GM19240 (cell line): ENCODE data around the gene JCAD.
A peak's percentile ranks its signal among the peaks of the same experiment; 100 is the strongest.
"Not testable (repeated sequence)": the region's sequence is repeated elsewhere in the genome, so short reads cannot be mapped to it uniquely, and the experiment has no call there.

Experiments
- DNase-seq: peaks from one replicate; pipeline ENCODE4 v3.0.0; 2011; ENCODE audit warnings: low spot score; ENCODE audit not compliant: insufficient read length

The JCAD gene

GRCh38 chr10:30026578-30026977, 32.8 kb downstream of the JCAD start:
- DNase-seq: no peak

GRCh38 chr10:30026080-30026479, 33.3 kb downstream of the JCAD start:
- no peak for DNase-seq

- not testable (repeated sequence) for DNase-seq
Measured at GRCh38 chr10:30025428-30025827, 34.0 kb downstream of the JCAD start.

- DNase-seq: no peak
Measured at GRCh38 chr10:30022590-30022989, 36.8 kb downstream of the JCAD start.

GRCh38 chr10:30019468-30019867, 39.9 kb downstream of the JCAD start:
- no peak for DNase-seq

GRCh38 chr10:30018496-30018895, 40.9 kb downstream of the JCAD start:
- no peak for DNase-seq

DNA sequence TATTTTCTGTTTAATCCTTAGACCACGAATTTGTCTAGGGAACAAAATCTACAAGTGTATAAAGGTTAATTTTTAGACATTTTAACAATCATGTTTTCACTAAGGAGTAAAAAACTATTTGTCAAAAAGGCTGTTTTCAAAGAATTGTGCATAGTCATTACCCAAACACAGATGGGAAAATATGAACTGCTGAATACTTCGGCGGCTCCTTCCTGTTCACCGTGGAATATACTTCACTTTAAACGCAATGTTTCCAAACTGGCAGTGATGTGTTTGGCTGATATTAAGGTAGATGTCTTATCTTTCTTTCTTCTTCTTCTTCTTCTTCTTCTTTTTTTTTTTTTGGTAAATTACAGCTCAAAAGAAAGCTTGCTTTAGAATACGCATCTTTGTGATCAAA, 41.4 kb downstream of the JCAD start:
- DNase-seq: no peak

DNA sequence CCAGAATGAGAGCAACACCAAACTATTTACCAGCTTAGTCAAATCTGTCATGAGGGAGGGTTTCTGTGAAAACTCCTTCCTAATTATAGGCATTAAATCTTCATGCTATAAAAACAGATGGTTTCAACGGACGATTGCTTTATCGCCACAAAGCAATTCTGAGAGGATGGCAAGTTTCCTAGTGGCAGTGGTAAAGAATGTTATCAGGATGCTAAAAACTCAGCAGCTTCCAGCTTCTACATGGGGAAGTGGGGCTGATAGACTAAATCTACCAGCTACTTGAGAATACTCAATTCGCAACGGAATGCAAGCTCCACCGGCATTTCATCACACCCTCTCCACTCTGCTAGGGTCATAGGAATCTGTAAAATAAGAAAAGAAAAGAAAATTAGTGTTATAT, 41.8 kb downstream of the JCAD start:
- DNase-seq: no peak

- DNase-seq: no peak
Measured at GRCh38 chr10:30014511-30014910, 44.9 kb downstream of the JCAD start.

- no peak for DNase-seq
Measured at GRCh38 chr10:30013757-30014156, 45.6 kb downstream of the JCAD start.

- no peak for DNase-seq
Measured at GRCh38 chr10:30011956-30012647, 47.3 kb downstream of the JCAD start.

- DNase-seq: no peak
Measured at GRCh38 chr10:30011396-30011795, 48.0 kb downstream of the JCAD start.

GRCh38 chr10:30007406-30007805, 52.0 kb downstream of the JCAD start:
- DNase-seq: no peak

GRCh38 chr10:30006410-30006809, 53.0 kb downstream of the JCAD start:
- DNase-seq: no peak

GRCh38 chr10:30005116-30005515, 54.3 kb downstream of the JCAD start:
- not testable (repeated sequence) for DNase-seq

GRCh38 chr10:30002426-30003266, 56.7 kb downstream of the JCAD start:
- DNase-seq: peak; percentile 24

DNA sequence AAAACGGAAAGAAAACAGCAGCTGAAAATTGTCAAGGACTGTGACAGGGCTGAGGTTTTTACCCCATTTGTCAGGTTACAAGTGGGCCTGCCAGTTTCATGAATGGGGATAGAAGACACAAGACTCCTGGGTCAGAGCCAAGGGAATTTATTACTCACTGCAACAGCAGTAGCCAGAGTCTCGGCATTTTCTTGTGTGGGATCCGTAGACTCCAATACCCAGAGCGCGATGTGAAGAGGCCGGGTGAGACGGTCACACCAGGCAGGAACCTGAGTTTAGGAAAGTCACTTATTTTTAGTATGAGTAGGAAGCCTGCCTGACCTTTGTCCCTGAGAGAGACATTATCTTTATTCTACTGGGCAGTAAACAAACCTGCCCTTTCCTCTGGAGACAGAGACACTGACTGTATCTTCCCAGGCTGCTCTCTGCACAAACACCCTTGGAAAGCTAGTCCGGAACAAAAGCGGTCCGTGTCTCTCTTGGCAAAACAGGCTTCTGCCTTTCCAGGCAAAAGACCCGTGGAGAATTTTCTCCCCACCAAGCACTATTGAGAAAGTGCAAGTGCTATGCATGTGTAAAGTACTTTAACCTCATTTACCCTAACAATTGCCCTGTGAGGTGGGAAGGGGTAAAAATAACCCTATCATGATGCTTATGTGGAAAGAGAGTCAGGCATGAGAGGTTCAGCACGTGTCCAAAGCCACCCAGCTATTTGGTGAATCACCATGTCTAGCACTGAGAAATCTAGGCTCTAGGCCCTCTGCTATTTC, 58.4 kb downstream of the JCAD start:
- no peak for DNase-seq

GRCh38 chr10:29998142-29998808, 61.1 kb downstream of the JCAD start:
- peak; percentile 57 for DNase-seq

- DNase-seq: no peak
Measured at GRCh38 chr10:29994811-29995210, 64.6 kb downstream of the JCAD start.

GRCh38 chr10:29993319-29993915, 66.0 kb downstream of the JCAD start:
- no peak for DNase-seq

DNA sequence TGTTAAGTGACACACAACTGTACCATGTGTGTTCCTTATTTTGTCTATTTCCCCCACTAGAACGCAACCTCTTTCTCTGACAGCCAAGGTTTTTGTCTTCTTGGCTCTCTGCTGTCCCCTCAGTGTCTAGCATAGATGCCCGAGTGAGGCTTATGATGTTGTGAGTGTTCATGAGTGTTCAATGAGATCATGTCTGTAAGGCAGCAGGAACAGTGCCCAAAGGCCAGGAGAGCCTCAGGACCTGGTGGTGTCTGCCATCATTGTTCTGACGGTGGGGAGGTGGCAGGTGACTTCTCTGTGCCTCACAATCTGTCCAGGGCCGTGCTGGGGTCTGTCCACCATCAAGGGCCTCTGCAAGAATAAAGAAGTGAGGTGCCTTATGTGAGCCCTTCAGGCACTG, 66.5 kb downstream of the JCAD start:
- DNase-seq: no peak
